Cortex of kidney (tissue), 1 donor: ENCODE measurements around the gene SFMBT1.

Experiments
- DNase-seq: peaks from one replicate; lab custom pipeline; 2025; lab: John Stamatoyannopoulos, UW

Gene SFMBT1

GRCh38 chr3:52986938-52987337 is 58.9 kb downstream of the SFMBT1 start:
- DNase-seq: no peak

GRCh38 chr3:52986049-52986448 is 59.8 kb downstream of the SFMBT1 start:
- no peak for DNase-seq

- DNase-seq: no peak
These were observed 62.0 kb downstream of the SFMBT1 start for GRCh38 chr3:52983828-52984227.

- no peak for DNase-seq
These were observed 62.5 kb downstream of the SFMBT1 start for GRCh38 chr3:52983336-52983807.

GRCh38 chr3:52982839-52983238 is 63.0 kb downstream of the SFMBT1 start:
- DNase-seq: no peak

- no peak for DNase-seq
These were observed 66.5 kb downstream of the SFMBT1 start for GRCh38 chr3:52979190-52979983.

- no peak for DNase-seq
These were observed 67.6 kb downstream of the SFMBT1 start for GRCh38 chr3:52978109-52978754.

GRCh38 chr3:52973806-52974205 is 72.1 kb downstream of the SFMBT1 start:
- DNase-seq: no peak

GRCh38 chr3:52971895-52972294 is 74.0 kb downstream of the SFMBT1 start:
- no peak for DNase-seq

- DNase-seq: no peak
These were observed 78.5 kb downstream of the SFMBT1 start for GRCh38 chr3:52967398-52967797.

GRCh38 chr3:52962160-52962559 is 83.7 kb downstream of the SFMBT1 start:
- DNase-seq: no peak

GRCh38 chr3:52959773-52960172 is 86.1 kb downstream of the SFMBT1 start:
- no peak for DNase-seq

GRCh38 chr3:52939600-52939999 is 106.3 kb downstream of the SFMBT1 start:
- DNase-seq: no peak

GRCh38 chr3:52934630-52935530 is 111.0 kb downstream of the SFMBT1 start:
- DNase-seq: no peak

- no peak for DNase-seq
These were observed 114.0 kb downstream of the SFMBT1 start for GRCh38 chr3:52931889-52932288.

- no peak for DNase-seq
These were observed 114.5 kb downstream of the SFMBT1 start for GRCh38 chr3:52931328-52931727.

- no peak for DNase-seq
These were observed 115.1 kb downstream of the SFMBT1 start for GRCh38 chr3:52930748-52931147.

GRCh38 chr3:52926554-52926953 is 119.3 kb downstream of the SFMBT1 start:
- no peak for DNase-seq

- DNase-seq: no peak
These were observed 120.2 kb downstream of the SFMBT1 start for GRCh38 chr3:52925405-52926313.

- DNase-seq: no peak
These were observed 121.9 kb downstream of the SFMBT1 start for GRCh38 chr3:52923963-52924362.

- no peak for DNase-seq
These were observed 125.0 kb downstream of the SFMBT1 start for GRCh38 chr3:52920841-52921240.
